Retinal pigment epithelial cell (primary cell): ENCODE measurements around the gene C2orf74.
"Not testable (repeated sequence)": the region's sequence is repeated elsewhere in the genome, so short reads cannot be mapped to it uniquely, and the experiment has no call there.

Experiments
- DNase-seq: peaks from one replicate; pipeline ENCODE4 v3.0.0-alpha.2; 2010; ENCODE audit warnings: low read depth
- H3K4me3 ChIP-seq: 2 replicates; pipeline ENCODE4 v1.5.1; 2011; ENCODE audit warnings: mild to moderate bottlenecking, low read length, control low read depth, moderate library complexity
- TF ChIP-seq, protein P1 (sequence below): conservative IDR thresholded peaks from 2 replicates; pipeline ENCODE4 v1.5.1; 2011; ENCODE audit warnings: low read depth, low read length, control low read depth, inconsistent platforms

The C2orf74 gene

GRCh38 chr2:61135510-61135909 lies 26.5 kb upstream of the C2orf74 start:
- peak; percentile 18 for DNase-seq
- no peak overlapping the region for H3K4me3 ChIP-seq
- TF ChIP-seq, protein P1, sequence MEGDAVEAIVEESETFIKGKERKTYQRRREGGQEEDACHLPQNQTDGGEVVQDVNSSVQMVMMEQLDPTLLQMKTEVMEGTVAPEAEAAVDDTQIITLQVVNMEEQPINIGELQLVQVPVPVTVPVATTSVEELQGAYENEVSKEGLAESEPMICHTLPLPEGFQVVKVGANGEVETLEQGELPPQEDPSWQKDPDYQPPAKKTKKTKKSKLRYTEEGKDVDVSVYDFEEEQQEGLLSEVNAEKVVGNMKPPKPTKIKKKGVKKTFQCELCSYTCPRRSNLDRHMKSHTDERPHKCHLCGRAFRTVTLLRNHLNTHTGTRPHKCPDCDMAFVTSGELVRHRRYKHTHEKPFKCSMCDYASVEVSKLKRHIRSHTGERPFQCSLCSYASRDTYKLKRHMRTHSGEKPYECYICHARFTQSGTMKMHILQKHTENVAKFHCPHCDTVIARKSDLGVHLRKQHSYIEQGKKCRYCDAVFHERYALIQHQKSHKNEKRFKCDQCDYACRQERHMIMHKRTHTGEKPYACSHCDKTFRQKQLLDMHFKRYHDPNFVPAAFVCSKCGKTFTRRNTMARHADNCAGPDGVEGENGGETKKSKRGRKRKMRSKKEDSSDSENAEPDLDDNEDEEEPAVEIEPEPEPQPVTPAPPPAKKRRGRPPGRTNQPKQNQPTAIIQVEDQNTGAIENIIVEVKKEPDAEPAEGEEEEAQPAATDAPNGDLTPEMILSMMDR = peak; percentile 43

GRCh38 chr2:61138859-61139258 lies 23.1 kb upstream of the C2orf74 start:
- no peak for DNase-seq
- TF ChIP-seq, protein P1 = no peak
- H3K4me3 ChIP-seq = no peak overlapping the region

- TF ChIP-seq, protein P1 = no peak
- no peak for DNase-seq
- H3K4me3 ChIP-seq = no peak overlapping the region
Observed at GRCh38 chr2:61141151-61141550, 20.8 kb upstream of the C2orf74 start.

GRCh38 chr2:61144697-61145268 lies 17.2 kb upstream of the C2orf74 start:
- peak overlapping the region; percentile 68 for H3K4me3 ChIP-seq
- peak; percentile 93 for DNase-seq
- TF ChIP-seq, protein P1 = no peak

DNA sequence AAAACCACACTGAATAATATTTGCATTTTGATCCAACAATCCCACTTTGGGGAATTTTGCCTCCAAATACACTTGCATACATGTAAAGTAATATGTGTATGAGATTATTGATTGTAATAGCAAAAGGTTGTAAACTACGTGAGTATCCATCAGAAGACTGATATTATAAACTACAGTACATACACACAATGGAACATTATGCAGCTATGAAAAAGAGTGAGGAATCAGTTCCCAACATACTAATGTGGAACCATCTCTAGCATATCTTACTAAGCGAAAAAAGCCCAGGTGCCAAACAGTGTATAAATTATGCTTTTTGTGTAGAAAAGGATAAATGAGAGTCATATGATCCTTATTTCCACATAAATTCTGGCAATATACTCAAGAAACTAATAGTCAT lies 16.0 kb upstream of the C2orf74 start:
- DNase-seq = no peak
- H3K4me3 ChIP-seq = no peak overlapping the region
- TF ChIP-seq, protein P1 = no peak

- H3K4me3 ChIP-seq, DNase-seq: not testable (repeated sequence)
Observed at GRCh38 chr2:61148091-61148490, 13.9 kb upstream of the C2orf74 start.

GRCh38 chr2:61149074-61149473 lies 12.9 kb upstream of the C2orf74 start:
- H3K4me3 ChIP-seq = no peak overlapping the region
- TF ChIP-seq, protein P1 = no peak
- DNase-seq = no peak
